GM12878 (cell line): ENCODE results near the gene TLCD3B. TPM values are rescaled to one million over a fixed set of nuclear protein-coding genes. Genes with fewer than 3 reads are reported as not detected.

Experiments
- ATAC-seq: fragments of 200-7000 bp; cut with Tn5 transposase; 3 replicates; pipeline ENCODE4 v1.9.1; 2020; ENCODE audit warnings: mild to moderate bottlenecking, moderate library complexity
- BruUV-seq: library from RNA; stranded (reverse); fragments of 400-500 nt; replicated peaks from 2 replicates; lab custom pipeline; 2021; lab: Mats Ljungman, UMichigan
- CTCF ChIA-PET: fragments of 300-600 bp; sonication (Branson Sonifier 250); formaldehyde crosslinking; extraction: SDS; loops from one replicate; lab custom pipeline; 2021; ENCODE audit warnings: inconsistent platforms; lab: Yijun Ruan, JAX
- POLR2A ChIA-PET: fragments of 350-600 bp; formaldehyde crosslinking; extraction: SDS; loops from one replicate; lab custom pipeline; 2021; ENCODE audit warnings: inconsistent platforms; lab: Charles Lee
- RAD21 ChIA-PET: fragments of 300-600 bp; sonication (Branson Sonifier 250); formaldehyde crosslinking; loops from one replicate; lab custom pipeline; 2023; ENCODE audit warnings: antibody characterized with exemption; ENCODE audit not compliant: unreplicated experiment; lab: Charles Lee
- SMC1A ChIA-PET: fragments of 300-600 bp; sonication (Branson Sonifier 250); formaldehyde crosslinking; loops from one replicate; lab custom pipeline; 2023; ENCODE audit not compliant: unreplicated experiment, uncharacterized antibody; lab: Charles Lee
- DNase-seq: peaks from one replicate; pipeline ENCODE4 v3.0.0-alpha.2; 2011; ENCODE audit warnings: low read depth, low spot score
- FAIRE-seq: peaks from 3 replicates; lab custom pipeline; 2011; peaks lifted over from hg19 to GRCh38; lab: Jason Lieb, UNC
- H2AFZ ChIP-seq: 2 replicates; pipeline ENCODE4 v1.6.0; 2011; ENCODE audit warnings: low read depth, low read length, control low read depth; ENCODE audit not compliant: control insufficient read depth
- H3K27ac ChIP-seq: 2 replicates; pipeline ENCODE4 v1.5.1; 2011; ENCODE audit warnings: control low read depth; ENCODE audit not compliant: control insufficient read depth, insufficient read depth
- H3K27me3 ChIP-seq, 2 experiments: replicated peaks in 1 of 2; 2 replicates each; pipeline versions ENCODE4 v1.6.0 to v1.6.1; 2011; ENCODE audit warnings: low read length in 1 of 2; ENCODE audit not compliant: control insufficient read depth in 2 of 2, insufficient read depth in 2 of 2
- H3K36me3 ChIP-seq, 2 experiments: 2 replicates each; pipeline ENCODE4 v1.5.1; 2011; ENCODE audit warnings: low read length in 1 of 2; ENCODE audit not compliant: control insufficient read depth in 2 of 2, insufficient read depth in 2 of 2
- H3K4me1 ChIP-seq: 2 replicates; pipeline ENCODE4 v1.6.1; 2011; ENCODE audit warnings: mild to moderate bottlenecking, low read length, moderate library complexity, mixed read lengths; ENCODE audit not compliant: control insufficient read depth, insufficient read depth
- H3K4me2 ChIP-seq: 2 replicates; pipeline ENCODE4 v1.6.0; 2011; ENCODE audit warnings: control low read depth; ENCODE audit not compliant: control insufficient read depth, insufficient read depth
- H3K4me3 ChIP-seq: fragments of 200-600 bp; sonication (generic); 2 replicates; pipeline ENCODE4 v1.5.1; 2016
- H3K79me2 ChIP-seq: 2 replicates; pipeline ENCODE4 v1.6.0; 2011; ENCODE audit warnings: low read length; ENCODE audit not compliant: control insufficient read depth, insufficient read depth
- H3K9ac ChIP-seq: 2 replicates; pipeline ENCODE4 v1.8.0; 2011; ENCODE audit warnings: low read length, control low read depth, mixed read lengths; ENCODE audit not compliant: control insufficient read depth, insufficient read depth
- H3K9me3 ChIP-seq: replicated peaks from 3 replicates; pipeline ENCODE4 v1.5.1; 2011; ENCODE audit warnings: mild to moderate bottlenecking, low read length; ENCODE audit not compliant: control insufficient read depth, insufficient read depth
- H4K20me1 ChIP-seq: 2 replicates; pipeline ENCODE4 v1.6.0; 2011; ENCODE audit not compliant: control insufficient read depth, insufficient read depth
- BHLHE40 ChIP-seq, 2 experiments: fragments of 450-650 bp in 1 of 2; IDR thresholded peaks; 2 replicates each; pipeline ENCODE4 v1.6.1; 2011 to 2017; ENCODE audit warnings: low read depth in 2 of 2, borderline replicate concordance in 1 of 2, improper control_type of control experiment in 1 of 2, low read length in 1 of 2, mild to moderate bottlenecking in 1 of 2
- GATAD2B ChIP-seq: fragments of 450-650 bp; conservative IDR thresholded peaks from 2 replicates; pipeline ENCODE4 v1.6.1; 2017; ENCODE audit warnings: low read depth, mild to moderate bottlenecking, moderate library complexity
- MEF2B ChIP-seq: fragments of 450-650 bp; IDR thresholded peaks from 2 replicates; pipeline ENCODE4 v1.6.1; 2018; ENCODE audit warnings: mild to moderate bottlenecking, moderate library complexity; ENCODE audit not compliant: partially characterized antibody, poor library complexity, severe bottlenecking
- MYB ChIP-seq: fragments of 150-350 bp; IDR thresholded peaks from 2 replicates; pipeline ENCODE4 v1.6.1; 2014; ENCODE audit warnings: mild to moderate bottlenecking, low read depth, low read length, borderline replicate concordance
- NFIC ChIP-seq: IDR thresholded peaks from 2 replicates; pipeline ENCODE4 v1.6.1; 2012; ENCODE audit warnings: low read depth, mild to moderate bottlenecking, inconsistent platforms, low read length, moderate library complexity
- RELB ChIP-seq: fragments of 450-650 bp; IDR thresholded peaks from 2 replicates; pipeline ENCODE4 v1.6.1; 2017; ENCODE audit warnings: low read depth, mild to moderate bottlenecking, moderate library complexity
- SIX5 ChIP-seq: IDR thresholded peaks from 2 replicates; pipeline ENCODE4 v1.6.1; 2011; ENCODE audit warnings: mild to moderate bottlenecking, low read depth, low read length, moderate library complexity; ENCODE audit not compliant: severe bottlenecking
- SUZ12 ChIP-seq: fragments of 200-600 bp; sonication (generic); IDR thresholded peaks from one replicate; pipeline ENCODE4 v1.6.1; 2018; ENCODE audit warnings: antibody characterized with exemption, mild to moderate bottlenecking; ENCODE audit not compliant: unreplicated experiment
- WRNIP1 ChIP-seq: IDR thresholded peaks from 2 replicates; pipeline ENCODE4 v1.6.1; 2011; ENCODE audit warnings: low read depth, low read length, improper control_type of control experiment, borderline replicate concordance
- YBX1 ChIP-seq: fragments of 450-650 bp; IDR thresholded peaks from 2 replicates; pipeline ENCODE4 v1.6.1; 2016; ENCODE audit warnings: antibody characterized with exemption
- ZBTB11 ChIP-seq: fragments of 450-650 bp; formaldehyde crosslinking; IDR thresholded peaks from 2 replicates; pipeline ENCODE4 v1.5.0; 2022; ENCODE audit warnings: mild to moderate bottlenecking, missing genetic modification characterization
- ZNF217 ChIP-seq: fragments of 450-650 bp; IDR thresholded peaks from 2 replicates; pipeline ENCODE4 v1.6.1; 2017; ENCODE audit warnings: antibody characterized with exemption, mild to moderate bottlenecking
- WGBS: methylation state at CpG from one replicate; pipeline ENCODE4 v1.1.6; 2016; ENCODE audit warnings: low lambda C conversion rate; ENCODE audit not compliant: insufficient replicate concordance, insufficient coverage; ENCODE audit errors: missing lambda C conversion rate; 5-methylcytosine and 5-hydroxymethylcytosine counted together
- in situ Hi-C: fragments of 300-500 bp; cut with MboI; formaldehyde crosslinking; loops from 9 replicates; pipeline ENCODE4 v1.14.3; 2018; ENCODE audit warnings: mixed read lengths
- intact Hi-C: fragments of 100-400 bp; cut with micrococcal nuclease; formaldehyde crosslinking; loops from one replicate; pipeline ENCODE4 v1.14.2; 2022; ENCODE audit not compliant: unreplicated experiment
- polyA plus RNA-seq, 11 experiments: library from polyadenylated mRNA; depleted of rRNA in 4 of 11; unstranded in 6 of 11; stranded (reverse) in 5 of 11; fragments of >200 nt; fragmentation: Nextera tagmentation in 4 of 11; fragmentation: Illumina TruSeq in 1 of 11; extraction: Ambion mirVana in 4 of 11; extraction: Trizol in 1 of 11; gene quantifications; 1 replicate in 1 of 11; 2 replicates in 10 of 11; pipeline versions ENCODE4 v1.2.1 to v1.2.3, GENCODE V29; 2011 to 2016; ENCODE audit warnings: inconsistent platforms in 2 of 11, missing spikeins in 2 of 11, low read depth in 1 of 11
- total RNA-seq, 4 experiments: library from RNA; depleted of rRNA in 3 of 4; stranded (reverse); fragments of >200 nt in 3 of 4; fragmentation: Illumina TruSeq in 1 of 4; extraction: Trizol in 1 of 4; gene quantifications; 2 replicates each; pipeline versions ENCODE4 v1.2.1 to v1.2.3, GENCODE V29; 2013 to 2021

Gene TLCD3B
- total and polyA plus RNA-seq, 10 of the 15 experiments (the other 5 are each of a cell fraction or from before 2014, with no cell fraction given) = 0.05 to 0.51 (median 0.18) TPM; not detected in 4

GRCh38 chr16:29986931-29987330, 44.1 kb downstream of the TLCD3B start:
- no TSS peak for BruUV-seq
- H3K4me3 ChIP-seq = no peak overlapping the region
- no peaks in the 10 kb centered on the region for H3K4me1 ChIP-seq
- CTCF ChIA-PET = no interaction called here
- no peak for FAIRE-seq
- no peak overlapping the region for H2AFZ ChIP-seq
- no peak overlapping the region for H3K9ac ChIP-seq
- no peaks in the 10 kb centered on the region for H4K20me1 ChIP-seq
- POLR2A ChIA-PET = interaction anchor here (1.0 to 1.1 kb wide), 2 partner anchors 13 to 121 kb away, joined by 3 read pairs; partner anchors contain the start of gene TAOK2
- H3K79me2 ChIP-seq = no peaks in the 10 kb centered on the region
- H3K27ac ChIP-seq = no peak overlapping the region
- intact Hi-C loops = no loop called here
- no peaks in the 10 kb centered on the region for H3K27me3 ChIP-seq
- ATAC-seq = no peak
- no peaks in the 10 kb centered on the region for H3K9me3 ChIP-seq
- DNase-seq = no peak
- TF ChIP-seq MEF2B = no peak
- TF ChIP-seq SUZ12 = no peak
- TF ChIP-seq WRNIP1 = no peak
- TF ChIP-seq RELB = no peak
- TF ChIP-seq YBX1 = no peak
- no peak for TF ChIP-seq NFIC
- TF ChIP-seq GATAD2B = no peak
- no peak for TF ChIP-seq ZNF217
- no peak for TF ChIP-seq SIX5
- TF ChIP-seq MYB = no peak
- TF ChIP-seq BHLHE40 (IDR thresholded peaks at IDR 0.05; ENCODE audit: borderline replicate concordance in 1 of 2, low read depth in 2 of 2, low read length in 1 of 2) = no peak
- TF ChIP-seq ZBTB11 (CRISPR knock-in tag) = no peak
- in situ Hi-C loops = no loop called here
- WGBS = 94% methylated on average over 5 of the region's 5 CpGs
- peaks cover 18 to 42% of the 10 kb centered on the region in 2 experiments for H3K36me3 ChIP-seq
- H3K4me2 ChIP-seq = no peak overlapping the region
- RAD21 ChIA-PET = no interaction called here
- SMC1A ChIA-PET = no interaction called here
